ENCODE measurements around the gene SRPX2.

Gene SRPX2

DNA sequence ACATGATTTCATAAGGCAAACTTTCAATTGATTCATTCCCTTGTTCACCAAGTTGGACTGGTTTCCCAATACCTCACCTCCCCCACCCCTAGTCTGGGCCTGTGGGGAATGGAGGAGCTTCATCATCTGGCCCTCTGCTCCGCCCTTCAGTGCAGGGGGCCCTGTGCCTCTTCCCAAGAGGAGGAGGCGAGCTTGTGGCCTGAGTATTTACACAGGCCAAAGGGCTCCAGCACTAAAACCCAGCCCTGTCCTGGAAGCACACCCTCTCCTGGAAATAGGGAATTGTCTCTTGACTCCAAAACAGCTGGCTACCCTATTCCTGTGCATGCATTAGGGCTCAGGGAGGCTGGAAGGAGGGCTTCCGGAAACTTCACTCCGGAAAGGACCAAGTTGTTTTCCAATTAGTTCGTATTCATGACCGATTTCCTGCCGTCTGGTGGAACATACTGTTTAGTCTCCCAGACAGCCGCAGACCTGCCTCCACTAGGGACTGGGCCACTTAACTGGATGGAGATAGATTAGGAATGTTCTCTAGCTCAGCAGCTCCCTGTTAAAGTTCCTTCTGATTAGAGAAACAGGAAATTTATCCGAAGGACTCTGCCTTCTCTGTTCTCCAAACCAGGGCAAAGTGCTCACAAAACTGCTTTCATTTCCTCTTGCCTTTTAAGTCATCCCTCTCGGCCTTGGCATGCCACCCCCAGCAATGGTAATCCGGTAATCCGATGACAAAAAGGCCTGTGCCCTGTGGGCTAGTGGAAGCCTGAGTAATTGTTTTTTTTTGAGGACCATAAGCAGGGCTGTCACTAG, 5.8 kb downstream of the SRPX2 start:
- ATAC-seq (no peak), DNase-seq (no peak)

DNA sequence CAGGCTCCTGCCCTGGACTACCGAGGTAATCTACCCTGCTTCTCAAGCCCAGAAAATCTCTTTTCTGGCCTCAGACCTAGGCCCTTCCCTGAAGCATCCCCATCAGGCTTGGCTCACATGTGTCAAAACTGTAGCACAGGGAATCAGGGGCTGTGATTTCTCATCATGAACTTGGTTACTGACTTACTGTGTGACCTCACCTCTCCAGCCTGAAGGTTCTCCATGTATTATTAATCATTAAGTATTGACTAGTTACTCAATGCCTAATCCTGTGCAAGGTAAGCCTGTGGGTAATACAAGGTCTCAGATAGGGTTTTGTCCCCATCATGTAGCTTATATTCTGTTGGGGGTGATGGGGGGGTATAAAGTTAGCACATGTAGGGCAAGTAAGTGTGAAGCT, 6.8 kb downstream of the SRPX2 start:
- no peak for DNase-seq
- ATAC-seq: no peak

DNA sequence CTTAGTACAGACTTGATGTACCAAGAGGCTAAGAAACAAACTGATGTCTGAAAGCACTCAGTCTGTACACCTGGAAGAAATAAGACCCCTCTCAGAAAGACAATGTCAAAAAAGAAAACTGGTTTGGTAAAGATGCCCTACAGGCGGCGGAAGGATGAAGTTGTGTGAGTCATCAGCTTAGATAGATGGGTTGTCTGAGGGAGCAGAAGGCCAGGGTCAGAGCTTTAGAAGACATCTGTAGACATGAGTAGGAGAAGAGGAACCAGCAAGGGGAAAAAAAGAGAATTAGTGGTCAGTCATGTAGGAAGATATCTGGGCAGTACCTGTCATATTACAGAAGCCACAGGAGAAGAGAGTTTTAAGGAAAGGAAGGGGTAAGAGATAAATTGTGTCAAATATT, 8.3 kb downstream of the SRPX2 start:
- ATAC-seq (no peak), DNase-seq (no peak)

DNA sequence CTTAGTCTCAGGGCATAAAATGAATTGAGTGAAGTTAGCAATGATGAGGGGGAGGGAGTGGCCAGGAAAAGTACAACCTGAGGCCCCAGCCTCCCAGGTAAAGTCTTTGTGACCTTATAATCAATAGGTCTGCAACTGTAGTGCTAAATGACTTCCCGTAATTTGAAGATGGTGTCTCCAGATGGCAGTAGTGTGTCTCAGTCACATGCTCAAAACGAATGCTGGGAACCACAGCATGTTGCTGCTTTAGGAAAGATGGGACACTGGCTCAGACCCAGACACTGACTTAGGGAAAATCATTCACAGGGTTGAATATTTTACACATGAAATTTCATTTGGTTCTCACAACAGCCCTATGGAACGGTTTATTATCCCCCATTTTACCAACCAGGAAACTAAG, 10.3 kb downstream of the SRPX2 start:
- DNase-seq (no peak), ATAC-seq (no peak)

DNA sequence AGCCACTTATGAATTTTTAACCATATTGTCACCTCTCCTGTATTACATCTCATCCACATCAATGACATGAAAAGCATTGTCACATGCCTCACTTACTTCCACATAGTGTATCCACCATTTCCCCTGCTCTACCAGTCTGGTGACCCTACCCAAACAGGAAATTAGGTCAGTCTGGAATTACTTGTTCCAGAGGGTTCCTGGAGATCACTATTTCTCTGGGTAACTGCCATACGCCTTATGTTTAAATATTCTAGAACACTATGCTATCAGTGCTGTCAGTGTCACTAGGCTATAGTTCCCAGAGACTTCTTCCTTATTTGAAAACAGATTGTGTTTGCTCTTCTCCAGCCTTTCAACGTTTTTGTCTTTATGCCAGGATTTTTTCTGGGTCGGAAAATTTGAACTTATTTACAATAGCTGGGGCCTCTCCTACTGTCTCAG, 15.0 kb downstream of the SRPX2 start:
- ATAC-seq (no peak), DNase-seq (no peak)

DNA sequence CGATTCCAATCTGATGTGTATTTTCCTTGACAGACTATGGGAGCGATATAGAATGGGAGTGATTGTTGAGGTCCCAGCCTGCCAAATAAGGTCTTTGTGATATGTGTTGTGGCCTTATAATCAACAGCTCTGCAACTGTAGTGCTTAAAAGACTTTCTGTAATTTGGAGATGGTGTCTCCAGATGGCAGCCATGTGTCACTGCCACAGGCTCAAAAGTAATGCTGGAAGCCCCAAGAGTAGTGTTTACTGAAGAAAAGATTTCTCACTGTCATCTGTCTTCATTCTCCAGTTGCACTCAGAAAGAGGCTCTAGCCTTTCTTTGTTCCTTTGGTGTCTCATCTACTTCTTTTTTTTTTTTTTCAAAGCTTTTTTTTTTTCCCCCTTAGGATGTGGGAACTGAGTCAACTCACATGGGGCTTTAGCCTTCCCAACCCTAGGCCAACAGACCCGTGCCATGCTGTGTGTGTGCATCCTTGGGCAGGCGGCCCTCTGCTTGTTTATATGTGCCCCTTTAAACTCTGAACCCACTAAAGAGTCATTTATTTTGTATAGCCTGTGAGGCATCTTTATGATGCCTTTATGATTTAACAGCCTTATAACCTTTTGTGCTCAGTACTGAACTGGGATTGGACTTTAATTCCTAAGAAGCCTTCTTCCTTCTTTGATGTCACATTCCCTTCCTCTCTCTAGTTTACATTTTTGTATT, 15.6 kb downstream of the SRPX2 start:
- no peak for ATAC-seq
- no peak for DNase-seq

DNA sequence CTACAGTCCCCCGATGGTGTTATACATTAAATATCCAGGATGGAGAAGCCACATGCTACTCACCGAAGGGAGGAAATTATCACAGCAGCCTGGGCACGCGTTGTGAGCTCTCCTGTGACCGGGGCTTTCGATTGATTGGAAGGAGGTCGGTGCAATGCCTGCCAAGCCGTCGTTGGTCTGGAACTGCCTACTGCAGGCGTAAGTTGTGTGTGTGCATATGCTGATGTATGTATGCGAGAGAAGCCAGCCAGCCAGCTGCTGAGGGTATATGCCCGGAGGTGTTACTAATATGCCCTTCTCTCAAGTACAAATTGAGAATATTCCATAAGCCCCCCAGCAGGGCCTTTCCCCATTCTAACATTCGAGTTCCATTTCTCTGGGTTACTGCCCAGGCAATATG, 18.2 kb downstream of the SRPX2 start:
- ATAC-seq (no peak), DNase-seq (no peak)

DNA sequence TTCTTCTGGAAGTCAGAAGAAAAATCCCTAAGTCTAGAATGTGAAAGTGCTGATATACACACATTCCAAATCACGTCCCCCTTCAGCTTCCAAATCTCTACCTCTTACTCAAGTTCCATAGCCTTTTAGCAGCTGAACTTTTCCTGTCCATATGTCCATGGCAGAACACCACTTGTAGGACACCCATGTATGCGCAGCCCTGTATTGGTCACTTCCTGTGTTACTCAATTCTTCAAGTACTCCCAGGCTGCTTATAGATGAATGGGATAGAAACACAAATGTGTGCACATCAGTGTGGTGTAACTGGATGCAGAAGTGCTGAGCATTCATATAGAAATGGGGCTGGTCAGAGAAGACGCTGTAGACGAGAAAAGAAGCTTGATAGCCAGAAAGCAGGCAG, 18.8 kb downstream of the SRPX2 start:
- DNase-seq (no peak), ATAC-seq (no peak)

DNA sequence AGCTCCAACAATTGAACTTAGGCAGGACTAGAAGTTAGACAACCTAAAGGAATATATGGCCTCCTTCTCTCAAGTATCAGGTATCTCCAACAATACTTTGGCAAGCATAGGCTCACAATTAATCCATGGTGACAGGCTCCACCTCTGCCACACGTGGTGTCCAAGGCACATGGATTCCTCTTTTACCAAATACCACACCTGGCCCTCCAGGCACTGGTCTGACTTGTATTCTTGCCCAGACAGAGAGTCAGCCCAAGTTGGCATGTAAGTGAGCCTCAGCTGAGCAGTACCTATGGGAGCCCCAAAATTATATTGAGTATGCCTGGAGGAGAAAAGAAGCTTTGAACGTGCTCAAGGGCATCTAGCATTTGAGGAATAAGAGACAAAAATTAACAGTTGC, 19.6 kb downstream of the SRPX2 start:
- ATAC-seq: no peak
- DNase-seq: no peak

DNA sequence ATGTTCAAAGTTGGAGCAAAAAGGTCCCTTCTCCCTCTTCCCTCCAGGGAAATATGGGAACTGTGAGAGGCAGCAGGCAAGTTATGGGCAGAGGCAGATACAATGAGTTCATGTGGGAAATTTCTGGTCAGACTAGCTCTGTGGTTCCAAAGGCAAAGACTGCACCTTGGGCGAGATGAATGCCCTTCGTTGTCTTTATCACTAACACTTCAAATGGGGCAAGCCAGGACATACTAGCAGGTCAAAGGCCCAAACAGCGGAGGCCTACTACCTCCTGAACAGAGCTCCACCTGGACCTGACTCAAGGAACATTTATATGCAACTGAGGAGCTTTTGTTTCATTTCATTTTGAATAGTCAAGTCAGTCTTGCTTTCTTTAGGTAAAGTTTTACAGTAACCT, 29.0 kb downstream of the SRPX2 start:
- no peak for ATAC-seq

DNA sequence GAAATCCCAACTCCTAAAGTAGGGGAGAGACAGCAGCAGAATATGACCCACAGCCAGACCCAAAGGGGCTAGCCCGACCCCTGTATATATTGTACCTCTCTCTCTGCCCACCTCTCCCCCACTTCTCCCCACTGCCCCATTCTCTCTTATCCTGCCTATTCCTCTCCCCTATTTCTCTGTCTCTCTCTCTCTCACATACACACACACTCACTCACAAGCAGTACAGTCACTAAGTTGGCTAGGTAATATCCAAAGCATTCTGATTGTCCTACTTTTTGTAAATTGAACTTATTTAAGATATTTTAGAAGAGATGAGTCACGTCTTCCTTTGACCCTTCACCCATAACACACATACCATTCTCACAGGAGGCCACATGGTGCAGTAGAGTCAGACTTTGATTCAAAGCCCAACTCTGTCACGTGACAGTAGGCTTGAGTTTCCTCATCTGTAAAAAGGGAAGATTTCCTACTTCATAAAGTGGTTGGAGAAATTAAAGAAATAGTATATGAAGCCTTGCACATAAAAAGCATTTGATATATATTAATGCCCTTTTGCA, 29.5 kb downstream of the SRPX2 start:
- DNase-seq (no peak), ATAC-seq (no peak)

More for the DNA sequence above, 29.0 kb downstream of the SRPX2 start:
- no peak for DNase-seq

DNA sequence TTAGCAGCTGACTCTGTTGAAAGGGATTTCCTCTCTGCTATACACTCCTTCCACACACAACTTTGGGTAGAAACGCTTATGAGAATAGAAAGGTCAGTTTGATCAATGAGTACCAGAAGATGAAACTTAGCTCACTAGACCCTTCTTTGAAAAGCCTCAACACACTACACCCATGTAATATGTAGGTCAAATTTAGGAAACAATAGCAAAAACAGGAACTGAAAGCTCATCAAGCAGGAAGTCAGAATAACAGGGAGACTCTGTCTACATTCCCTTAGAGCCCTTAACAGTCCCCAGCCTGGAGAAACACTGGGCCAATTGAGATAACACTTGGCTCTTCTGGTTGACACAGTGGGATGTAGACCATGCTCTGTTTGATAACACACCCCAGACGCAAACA, 30.7 kb downstream of the SRPX2 start:
- ATAC-seq (no peak), DNase-seq (no peak)

DNA sequence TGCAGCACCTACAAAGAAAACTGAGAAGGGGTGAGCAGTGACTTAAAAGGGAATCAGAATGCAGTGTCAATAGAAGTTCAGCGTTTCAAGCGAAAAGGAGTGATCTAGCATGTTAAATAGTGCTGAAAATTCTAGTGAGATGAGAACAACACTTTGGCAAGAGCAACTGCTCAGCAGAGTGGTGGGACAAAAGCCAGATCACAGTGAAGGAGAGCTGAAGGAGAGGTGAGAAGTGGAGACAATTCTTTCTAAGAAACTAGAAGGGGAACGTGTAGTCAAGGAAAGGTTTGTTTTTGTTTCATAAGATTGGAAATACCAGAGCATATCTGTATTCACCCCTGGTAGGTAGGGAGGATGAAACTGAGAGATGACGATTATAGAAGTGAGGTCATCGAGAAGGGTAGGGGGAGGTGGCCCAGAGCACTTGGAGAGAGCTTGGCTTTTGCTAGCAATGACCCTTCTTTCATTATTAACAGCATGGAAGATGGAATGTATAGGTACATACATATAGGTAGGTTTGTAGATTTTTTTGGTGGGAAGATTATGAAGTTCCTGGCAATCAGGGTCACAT, 33.7 kb downstream of the SRPX2 start:
- DNase-seq (no peak), ATAC-seq (no peak)

DNA sequence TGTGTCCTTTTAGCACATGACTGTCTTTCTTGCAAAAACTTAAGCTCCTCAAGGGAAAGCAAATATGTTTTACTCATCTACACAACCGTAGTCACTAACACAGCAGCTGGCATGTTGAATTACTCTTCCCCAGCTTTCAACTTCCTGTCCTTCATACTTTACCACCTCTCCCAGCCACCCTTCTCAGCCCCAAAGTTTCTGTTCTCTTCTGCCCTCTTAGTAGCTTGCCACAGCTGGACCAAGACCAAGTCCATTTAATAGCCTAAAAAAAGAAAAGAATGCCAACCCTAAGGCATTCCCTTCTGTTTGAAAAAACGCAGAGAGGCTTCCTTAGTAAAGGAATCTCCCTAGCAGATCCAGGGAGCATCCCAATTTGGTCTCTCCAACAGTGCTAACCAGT, 36.8 kb downstream of the SRPX2 start:
- ATAC-seq (no peak), DNase-seq (no peak)

DNA sequence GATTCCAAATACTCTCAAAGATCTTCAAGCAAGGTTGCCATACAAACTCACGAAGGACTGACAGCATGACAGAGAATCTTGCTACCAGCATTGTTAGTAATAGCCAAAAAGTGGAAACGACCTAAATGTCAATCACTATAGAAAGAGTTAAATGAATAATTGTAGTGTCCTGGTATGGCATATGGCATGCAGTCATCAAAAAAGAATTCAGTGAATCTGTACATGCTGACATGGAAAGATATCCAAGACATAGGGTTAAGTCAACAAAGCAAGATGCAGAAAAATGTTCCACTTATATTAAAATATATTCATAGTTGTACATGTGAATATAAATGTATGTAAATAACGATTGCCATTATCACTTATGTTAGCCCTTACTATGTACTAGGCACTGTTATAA, 37.6 kb downstream of the SRPX2 start:
- no peak for DNase-seq
- ATAC-seq: no peak

DNA sequence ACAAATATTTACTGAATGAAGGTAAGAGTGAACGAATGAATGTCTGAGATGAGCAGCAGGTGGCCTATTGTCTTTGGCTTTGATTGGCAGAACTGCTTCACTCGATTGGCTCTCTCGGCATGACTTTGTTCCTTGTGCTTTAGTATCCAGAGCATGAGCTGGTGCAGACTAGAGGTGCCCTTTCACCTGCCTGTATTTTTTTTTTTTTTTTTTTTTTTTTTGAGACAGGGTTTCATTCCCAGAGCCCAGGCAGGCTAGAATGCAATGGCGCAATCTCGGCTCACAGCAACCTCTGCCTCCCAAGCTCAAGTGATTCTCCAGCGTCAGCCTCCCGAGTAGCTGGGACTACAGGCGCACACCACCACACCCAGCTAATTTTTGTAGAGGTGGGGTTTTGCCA, 38.9 kb downstream of the SRPX2 start:
- ATAC-seq (no peak), DNase-seq (no peak)

DNA sequence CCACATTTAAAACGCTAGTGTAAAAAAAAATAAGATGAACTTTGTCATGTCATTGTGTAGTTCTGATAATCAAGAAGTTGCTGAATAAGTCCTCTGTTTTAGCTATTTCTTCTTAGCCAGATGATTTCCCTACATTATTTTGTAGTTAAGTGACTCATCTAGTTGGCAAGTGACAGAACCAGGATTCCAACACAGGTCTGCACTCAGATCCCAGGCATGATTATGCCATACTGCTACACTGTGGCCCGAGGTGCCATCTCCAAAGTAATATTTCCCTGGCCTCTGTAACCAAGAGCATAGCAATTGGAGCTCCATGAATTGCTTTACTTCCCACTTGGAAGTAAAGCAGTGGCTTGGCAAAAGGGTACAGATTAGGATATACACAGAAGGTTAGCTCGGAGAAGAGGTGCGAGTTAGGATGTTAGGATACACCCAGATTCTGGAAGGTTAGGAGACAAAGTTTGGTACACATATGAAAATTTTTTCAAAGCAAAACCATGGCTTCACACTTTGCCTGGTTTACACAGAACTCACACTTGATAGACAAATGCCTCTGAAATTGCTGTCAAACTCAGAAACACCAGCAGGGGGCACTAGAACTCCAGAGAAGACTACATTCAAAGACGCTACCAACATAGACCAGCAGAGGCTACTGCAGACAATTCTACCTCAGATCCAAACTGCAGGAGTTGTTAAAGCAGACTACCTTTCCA, 41.4 kb downstream of the SRPX2 start:
- ATAC-seq (peak; percentile 55), DNase-seq (peak; percentile 62)

DNA sequence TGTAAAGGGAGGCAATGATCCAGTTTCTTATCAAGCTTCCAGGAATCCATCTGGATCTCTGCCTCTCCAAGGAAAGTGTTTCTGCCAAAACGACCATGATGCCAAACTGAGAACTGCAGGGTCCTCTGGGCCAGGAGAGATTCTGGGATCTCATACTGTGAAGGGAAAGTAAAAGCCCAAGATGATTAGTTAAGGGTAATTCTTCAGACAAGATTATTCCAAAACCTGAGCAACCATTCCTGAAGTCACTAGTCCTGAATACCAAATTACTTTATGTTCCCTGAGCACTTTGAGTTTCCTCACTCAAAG, 42.0 kb downstream of the SRPX2 start:
- DNase-seq (no peak), ATAC-seq (no peak)

DNA sequence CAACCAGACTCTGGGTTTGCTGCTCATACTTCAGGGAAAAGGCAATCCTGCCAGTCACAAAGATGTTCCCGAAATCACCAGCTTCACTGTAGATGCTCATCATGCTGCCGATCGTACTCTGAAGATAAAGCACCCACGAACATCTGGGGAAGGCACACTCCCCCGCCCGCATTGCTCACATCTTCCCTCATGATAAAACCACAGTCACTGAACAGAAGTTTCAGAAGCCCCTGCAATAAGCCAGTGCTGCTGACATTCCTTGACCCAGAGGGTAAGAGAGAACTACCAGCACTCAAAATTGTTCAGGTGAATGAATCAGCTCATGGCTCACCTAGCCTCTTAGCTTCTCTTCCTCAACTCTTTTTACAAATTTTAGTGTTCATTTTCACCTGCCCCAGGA, 43.1 kb downstream of the SRPX2 start:
- DNase-seq: peak; percentile 34

DNA sequence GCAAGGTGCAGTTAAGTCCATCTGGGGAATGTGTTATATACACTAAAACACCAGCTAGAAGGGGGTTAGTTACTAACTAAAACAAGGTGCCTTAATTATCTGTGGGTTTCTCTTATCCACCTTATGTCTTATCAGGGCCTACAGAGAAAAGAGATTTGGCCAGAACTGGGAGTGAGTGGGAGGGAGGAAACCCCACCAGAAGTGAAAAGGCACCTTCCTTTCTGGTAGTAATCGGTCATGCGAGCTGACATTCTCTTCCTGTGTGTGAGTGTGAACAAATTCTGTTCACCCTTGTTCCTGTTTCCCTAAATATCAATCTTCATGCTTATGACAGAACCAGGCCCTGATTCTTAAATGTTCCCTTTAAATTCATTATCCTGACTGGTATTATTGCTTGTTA, 43.5 kb downstream of the SRPX2 start:
- DNase-seq: peak; percentile 5
- ATAC-seq: peak; percentile 66

More for the DNA sequence above, 43.1 kb downstream of the SRPX2 start:
- ATAC-seq: peak; percentile 79

DNA sequence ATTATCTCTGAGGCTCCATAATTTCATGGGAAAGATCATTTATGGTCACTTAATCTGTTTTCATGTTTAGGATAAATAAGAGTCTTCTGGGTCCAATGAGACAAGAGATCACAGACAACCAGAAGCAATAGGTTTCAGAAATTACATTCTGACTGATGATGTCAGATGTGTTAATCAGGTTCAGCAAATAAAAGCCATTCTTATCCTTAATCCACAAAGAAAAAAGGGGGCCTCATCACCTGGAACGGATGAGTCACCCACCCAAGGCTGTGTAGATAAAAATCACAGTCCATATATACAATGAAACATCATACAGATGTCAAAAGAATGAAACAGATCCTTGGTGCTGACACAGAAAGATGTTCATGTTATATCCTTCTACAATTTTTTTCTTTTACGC, 51.3 kb downstream of the SRPX2 start:
- no peak for ATAC-seq
- DNase-seq: no peak

DNA sequence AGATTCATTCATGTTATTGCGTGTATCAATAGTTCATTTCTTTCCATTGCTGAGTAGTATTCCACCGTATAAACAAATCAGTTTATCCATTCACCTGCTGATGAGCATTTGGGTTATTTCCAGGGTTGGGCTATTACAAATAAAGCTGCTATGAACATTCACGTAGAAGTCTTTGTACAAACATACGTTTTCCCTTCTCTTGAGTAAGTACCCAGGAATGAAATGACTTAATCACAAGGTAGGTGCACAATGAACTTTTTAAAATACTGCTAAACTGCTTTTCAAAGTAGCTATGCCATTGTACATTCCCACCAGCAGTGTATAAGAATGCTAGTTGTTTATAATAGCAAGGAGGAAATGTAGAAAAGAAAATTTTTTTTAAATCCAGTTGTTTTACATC, 52.0 kb downstream of the SRPX2 start:
- ATAC-seq (no peak), DNase-seq (no peak)
